Measurements from ENCODE around the gene GALNT2.

GALNT2 gene

GRCh38 chr1:230144758-230145504 is 77.9 kb downstream of the GALNT2 start:
- TF ChIP-seq POLR2A (IDR thresholded peaks at IDR 0.05; ENCODE audit: low read depth, low read length) = no peak
- FAIRE-seq = no peak
- no peak for DNase-seq (ENCODE audit: insufficient read length, low spot score)

- DNase-seq (ENCODE audit: insufficient read length, low spot score) (no peak), FAIRE-seq (no peak)
- no peak for TF ChIP-seq POLR2A (IDR thresholded peaks at IDR 0.05; ENCODE audit: low read depth, low read length)
Measured at GRCh38 chr1:230145505-230145899, 78.5 kb downstream of the GALNT2 start.

GRCh38 chr1:230145953-230146476 is 79.0 kb downstream of the GALNT2 start:
- no peak for FAIRE-seq
- no peak for TF ChIP-seq POLR2A (IDR thresholded peaks at IDR 0.05; ENCODE audit: low read depth, low read length)
- DNase-seq (ENCODE audit: insufficient read length, low spot score) = no peak

GRCh38 chr1:230146709-230147108 is 79.7 kb downstream of the GALNT2 start:
- FAIRE-seq (no peak), DNase-seq (ENCODE audit: insufficient read length, low spot score) (no peak)
- TF ChIP-seq POLR2A (IDR thresholded peaks at IDR 0.05; ENCODE audit: low read depth, low read length) = 0 out of 2 replicates have a peak, but pooled peaks have one; percentile 3

- DNase-seq (ENCODE audit: insufficient read length, low spot score) = no peak
- FAIRE-seq = no peak
- no peak for TF ChIP-seq POLR2A (IDR thresholded peaks at IDR 0.05; ENCODE audit: low read depth, low read length)
Measured at GRCh38 chr1:230147253-230148125, 80.5 kb downstream of the GALNT2 start.

DNA sequence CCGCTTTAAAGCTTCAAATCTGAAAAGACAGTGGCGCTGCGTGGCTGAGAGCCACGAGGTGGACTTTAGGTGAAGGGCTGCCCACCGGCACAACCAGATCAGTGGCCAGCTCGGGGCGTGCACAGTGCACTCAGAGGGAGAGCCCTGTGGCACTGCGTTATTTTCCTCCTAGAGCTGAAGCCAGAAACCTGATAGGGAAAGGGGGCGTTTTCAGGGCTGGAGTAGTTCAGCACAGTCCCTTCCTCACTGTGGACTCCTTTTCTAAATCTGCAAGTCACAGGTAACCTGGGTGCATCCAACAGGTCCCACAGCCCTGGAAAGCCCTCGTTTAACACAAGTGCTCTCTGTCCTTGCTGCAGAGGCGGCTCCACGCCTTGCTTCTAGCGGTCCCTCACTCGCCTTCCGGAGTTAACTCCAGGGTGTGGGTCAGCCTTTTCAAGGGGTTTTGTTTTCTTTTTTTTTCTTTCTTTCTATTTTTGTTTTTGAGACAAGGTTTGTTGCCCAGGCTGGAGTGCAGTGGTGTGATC is 81.2 kb downstream of the GALNT2 start:
- FAIRE-seq (no peak), DNase-seq (ENCODE audit: insufficient read length, low spot score) (no peak)
- no peak for TF ChIP-seq POLR2A (IDR thresholded peaks at IDR 0.05; ENCODE audit: low read depth, low read length)

DNA sequence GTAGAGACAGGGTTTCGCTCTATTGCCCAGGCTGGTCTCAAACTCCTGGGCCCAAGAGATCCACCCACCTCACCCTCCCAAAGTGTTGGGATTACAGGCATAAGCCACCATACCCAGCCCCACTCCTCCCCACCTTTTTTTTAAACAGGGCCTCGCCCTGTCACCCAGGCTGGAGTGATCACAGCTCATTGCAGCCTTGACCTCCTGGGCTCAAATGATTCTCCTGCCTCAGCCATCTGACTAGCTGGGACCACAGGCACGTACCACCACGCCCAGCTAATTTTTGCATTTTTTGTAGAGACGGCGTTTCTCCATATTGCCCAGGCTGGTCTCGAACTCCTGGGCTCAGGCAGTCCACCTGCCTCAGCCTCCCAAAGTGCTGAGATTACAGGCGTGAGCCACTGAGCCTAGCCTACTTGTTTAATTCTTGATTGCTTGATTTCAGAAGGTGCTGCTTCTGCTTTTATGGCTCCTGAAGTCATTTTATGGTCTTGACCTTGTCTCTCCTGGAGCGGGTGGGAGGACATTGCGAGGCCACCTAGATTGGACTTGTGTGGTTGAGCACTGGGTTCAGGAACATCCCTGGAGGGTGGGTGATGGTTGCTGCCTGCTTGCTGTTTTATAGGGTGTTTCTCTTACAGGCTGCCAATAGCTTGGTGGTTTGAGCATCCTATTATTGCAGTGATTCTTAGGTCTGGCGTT is 81.9 kb downstream of the GALNT2 start:
- TF ChIP-seq POLR2A (IDR thresholded peaks at IDR 0.05; ENCODE audit: low read depth, low read length) = no peak
- FAIRE-seq (no peak), DNase-seq (ENCODE audit: insufficient read length, low spot score) (no peak)

- FAIRE-seq = no peak
- no peak for DNase-seq (ENCODE audit: insufficient read length, low spot score)
- TF ChIP-seq POLR2A (IDR thresholded peaks at IDR 0.05; ENCODE audit: low read depth, low read length) = no peak
Measured at GRCh38 chr1:230149751-230150584, 82.9 kb downstream of the GALNT2 start.

GRCh38 chr1:230150615-230151014 is 83.6 kb downstream of the GALNT2 start:
- TF ChIP-seq POLR2A (IDR thresholded peaks at IDR 0.05; ENCODE audit: low read depth, low read length) = no peak
- no peak for FAIRE-seq

DNA sequence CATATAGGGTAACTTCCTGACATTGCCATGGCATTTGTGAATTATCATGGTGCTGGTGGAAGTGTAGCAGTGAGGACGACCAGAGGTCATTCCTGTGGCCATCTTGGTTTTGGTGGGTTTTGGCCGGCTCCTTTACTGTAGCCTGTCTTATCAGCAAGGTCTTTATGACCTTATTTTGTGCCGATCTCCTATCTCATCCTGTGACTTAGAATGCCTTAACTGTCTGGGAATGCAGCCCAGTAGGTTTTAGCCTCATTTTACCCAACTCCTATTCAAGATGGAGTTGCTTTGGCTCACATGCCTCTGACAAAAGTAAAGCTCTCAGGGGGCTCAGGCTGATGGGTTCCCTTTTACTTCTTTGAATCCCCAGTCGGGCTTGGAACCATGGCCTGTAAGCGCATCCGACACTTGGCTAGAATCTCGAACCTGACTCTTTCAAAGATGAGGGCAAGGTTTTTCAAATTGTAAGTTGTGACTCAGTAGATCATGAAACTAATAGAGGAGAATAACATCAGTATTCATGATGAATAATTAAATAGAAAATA is 85.0 kb downstream of the GALNT2 start:
- no peak for TF ChIP-seq POLR2A (IDR thresholded peaks at IDR 0.05; ENCODE audit: low read depth, low read length)
- FAIRE-seq = no peak
- DNase-seq (ENCODE audit: insufficient read length, low spot score) = no peak

More at GRCh38 chr1:230150615-230151014, 83.6 kb downstream of the GALNT2 start:
- no peak for DNase-seq (ENCODE audit: insufficient read length, low spot score)

- FAIRE-seq = no peak
- TF ChIP-seq POLR2A (IDR thresholded peaks at IDR 0.05; ENCODE audit: low read depth, low read length) = no peak
- no peak for DNase-seq (ENCODE audit: insufficient read length, low spot score)
Measured at GRCh38 chr1:230152999-230153398, 86.0 kb downstream of the GALNT2 start.

DNA sequence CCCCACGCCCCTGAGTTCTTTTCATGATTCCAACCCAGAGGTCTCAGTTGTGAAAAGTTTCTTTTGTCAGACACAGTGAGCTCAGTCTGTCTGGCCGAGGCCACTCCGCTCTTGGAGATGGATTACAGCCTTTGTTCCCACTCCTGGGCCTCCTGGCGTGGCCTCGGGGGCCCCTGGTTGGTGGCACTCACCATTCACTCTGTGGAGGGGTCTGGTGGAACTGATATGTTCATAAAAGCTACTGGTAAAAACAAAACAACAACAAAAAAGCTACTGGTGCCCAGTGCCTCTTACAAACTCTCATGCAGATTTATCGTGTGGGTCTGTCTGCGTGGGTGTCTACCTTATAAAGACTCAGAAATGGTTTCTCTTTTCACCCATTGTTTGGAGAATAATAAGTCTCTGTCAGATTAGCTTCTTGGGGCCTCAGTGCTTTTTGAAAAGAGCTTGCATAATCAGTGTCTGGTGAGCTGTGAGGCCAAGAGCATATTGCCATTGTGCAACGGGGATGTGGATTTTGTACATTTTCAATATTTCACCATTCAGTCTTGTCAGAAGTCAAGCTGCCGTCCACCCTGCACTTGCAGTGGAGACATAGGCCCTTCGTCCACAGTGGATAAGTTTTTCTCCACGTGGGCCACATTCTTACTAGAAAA is 86.7 kb downstream of the GALNT2 start:
- DNase-seq (ENCODE audit: insufficient read length, low spot score) (no peak), FAIRE-seq (no peak)
- no peak for TF ChIP-seq POLR2A (IDR thresholded peaks at IDR 0.05; ENCODE audit: low read depth, low read length)
